Measurements from ENCODE around the gene CCDC90B.
"Not testable (repeated sequence)": the region's sequence is repeated elsewhere in the genome, so short reads cannot be mapped to it uniquely, and the experiment has no call there.

CCDC90B gene

DNA sequence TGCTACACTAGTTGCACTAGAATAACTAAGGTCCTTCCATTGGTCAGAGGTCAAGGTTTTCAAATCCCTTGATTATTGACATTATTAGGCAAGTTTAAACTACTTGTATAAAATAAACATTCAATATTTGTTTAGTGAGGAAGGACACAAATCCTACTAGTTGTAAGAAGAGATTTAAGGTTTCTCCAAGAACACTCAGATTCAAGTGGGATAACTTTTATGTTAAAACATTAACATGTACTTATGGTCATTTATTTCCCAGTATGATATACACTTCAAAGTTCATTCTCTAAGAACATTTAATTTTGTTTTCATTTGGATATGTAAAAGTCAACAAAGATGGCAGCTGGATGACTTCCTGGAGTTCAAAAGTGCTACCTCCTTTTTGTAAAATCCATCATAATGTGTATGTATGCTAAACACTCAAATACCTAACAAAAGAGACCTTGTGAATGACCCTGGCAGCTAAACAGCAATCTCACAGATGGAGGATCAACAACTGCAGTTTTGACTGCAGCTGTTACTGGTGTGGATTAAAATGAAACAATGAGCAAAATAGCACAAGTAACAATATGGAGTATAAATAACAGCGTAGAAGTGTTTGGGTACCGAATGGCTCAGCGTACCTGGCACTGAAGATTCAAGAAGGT lies 1.5 kb downstream of the CCDC90B start:
- H3K9ac ChIP-seq (ENCODE audit: low read depth, low read length) = peak overlapping the region; percentile 97; the same call in 1 of the 2 replicates
- peaks cover 11% of the 10 kb centered on the region for H3K4me1 ChIP-seq (ENCODE audit: insufficient read depth, low read length)
- peak overlapping the region; percentile 99 for H3K4me3 ChIP-seq (ENCODE audit: low read length)
- no peaks in the 10 kb centered on the region for H3K27me3 ChIP-seq (ENCODE audit: insufficient read depth, low read length)
- no peak overlapping the region for H3K27ac ChIP-seq (ENCODE audit: low read length)
- H3K36me3 ChIP-seq (ENCODE audit: insufficient read depth, low read depth, low read length) = peaks cover 13% of the 10 kb centered on the region; the same call in 1 of the 2 replicates
- H3K9me3 ChIP-seq (ENCODE audit: insufficient read depth, low read depth, low read length) = no peaks in the 10 kb centered on the region

- no peaks in the 10 kb centered on the region for H3K9me3 ChIP-seq (ENCODE audit: insufficient read depth, low read depth, low read length)
- H3K4me1 ChIP-seq (ENCODE audit: insufficient read depth, low read length) = peaks cover 11% of the 10 kb centered on the region
- no peak overlapping the region for H3K27ac ChIP-seq (ENCODE audit: low read length)
- no peak overlapping the region; the same call in 1 of the 2 replicates for H3K4me3 ChIP-seq (ENCODE audit: low read length)
- H3K36me3 ChIP-seq (ENCODE audit: insufficient read depth, low read depth, low read length) = peaks cover 36% of the 10 kb centered on the region
- no peak overlapping the region for H3K9ac ChIP-seq (ENCODE audit: low read depth, low read length)
- H3K27me3 ChIP-seq (ENCODE audit: insufficient read depth, low read length) = no peaks in the 10 kb centered on the region
Observed at GRCh38 chr11:83282084-83282716, 4.0 kb downstream of the CCDC90B start.

DNA sequence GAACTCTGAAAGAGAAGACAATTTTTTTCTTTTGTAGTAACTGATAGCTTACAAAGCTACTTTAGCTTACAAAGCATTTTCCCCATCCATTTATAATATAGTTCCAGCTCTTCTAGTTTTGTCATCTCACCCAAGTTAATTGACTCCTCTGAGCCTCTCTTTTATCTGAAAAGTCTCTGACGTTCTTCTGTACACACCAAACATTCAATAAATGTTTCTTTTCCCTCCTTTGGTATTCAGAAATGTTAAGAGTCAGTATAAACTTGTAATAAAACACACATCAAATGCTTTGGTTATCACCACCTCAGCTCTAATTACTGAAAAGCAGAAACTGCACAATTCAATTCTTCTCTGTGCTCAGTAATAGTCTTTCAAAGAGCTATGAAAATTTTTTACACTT lies 5.9 kb downstream of the CCDC90B start:
- Histone ChIP-seq H3K36me3 (ENCODE audit: insufficient read depth, low read depth, low read length) (peaks cover 53% of the 10 kb centered on the region), H3K9me3 (ENCODE audit: insufficient read depth, low read depth, low read length) (no peaks in the 10 kb centered on the region), H3K27me3 (ENCODE audit: insufficient read depth, low read length) (no peaks in the 10 kb centered on the region), H3K27ac (ENCODE audit: low read length) (no peak overlapping the region), H3K4me1 (ENCODE audit: insufficient read depth, low read length) (peaks cover 9% of the 10 kb centered on the region), H3K4me3 (ENCODE audit: low read length) (no peak overlapping the region), H3K9ac (ENCODE audit: low read depth, low read length) (no peak overlapping the region)

- no peak overlapping the region for H3K9ac ChIP-seq (ENCODE audit: low read depth, low read length)
- no peaks in the 10 kb centered on the region for H3K9me3 ChIP-seq (ENCODE audit: insufficient read depth, low read depth, low read length)
- no peak overlapping the region for H3K27ac ChIP-seq (ENCODE audit: low read length)
- H3K36me3 ChIP-seq (ENCODE audit: insufficient read depth, low read depth, low read length) = peaks cover 71% of the 10 kb centered on the region
- no peaks in the 10 kb centered on the region for H3K27me3 ChIP-seq (ENCODE audit: insufficient read depth, low read length)
- H3K4me1 ChIP-seq (ENCODE audit: insufficient read depth, low read length) = peaks cover 3% of the 10 kb centered on the region; the same call in 1 of the 2 replicates
- no peak overlapping the region for H3K4me3 ChIP-seq (ENCODE audit: low read length)
Observed at GRCh38 chr11:83278351-83278750, 7.8 kb downstream of the CCDC90B start.

GRCh38 chr11:83275888-83276641 lies 10.1 kb downstream of the CCDC90B start:
- Histone ChIP-seq H3K36me3 (ENCODE audit: insufficient read depth, low read depth, low read length) (peaks cover 88% of the 10 kb centered on the region), H3K4me3 (ENCODE audit: low read length) (no peak overlapping the region), H3K9ac (ENCODE audit: low read depth, low read length) (no peak overlapping the region), H3K27ac (ENCODE audit: low read length) (no peak overlapping the region), H3K4me1 (ENCODE audit: insufficient read depth, low read length) (no peaks in the 10 kb centered on the region), H3K27me3 (ENCODE audit: insufficient read depth, low read length) (no peaks in the 10 kb centered on the region), H3K9me3 (ENCODE audit: insufficient read depth, low read depth, low read length) (no peaks in the 10 kb centered on the region)

DNA sequence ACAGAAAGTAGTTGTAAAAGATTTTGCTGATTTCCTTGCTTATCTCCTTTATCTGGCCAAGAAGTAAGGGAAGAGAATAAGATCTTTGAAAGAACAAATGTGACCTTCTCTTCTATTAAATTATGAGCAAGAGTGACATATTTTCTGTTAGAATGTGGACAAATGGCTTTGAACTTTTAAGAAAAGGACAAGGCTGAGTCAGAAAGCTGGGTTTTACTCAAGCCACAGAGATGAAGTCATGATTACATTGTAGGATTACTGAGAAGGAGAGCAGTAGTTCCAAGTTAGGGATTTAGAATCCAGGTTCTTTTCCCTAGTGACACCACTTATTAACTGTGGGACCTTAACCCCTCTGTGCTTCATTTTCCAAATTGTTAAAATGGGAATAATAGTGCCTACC lies 13.5 kb downstream of the CCDC90B start:
- Histone ChIP-seq H3K4me3 (ENCODE audit: low read length) (no peak overlapping the region), H3K27me3 (ENCODE audit: insufficient read depth, low read length) (no peaks in the 10 kb centered on the region), H3K27ac (ENCODE audit: low read length) (no peak overlapping the region), H3K9ac (ENCODE audit: low read depth, low read length) (no peak overlapping the region), H3K9me3 (ENCODE audit: insufficient read depth, low read depth, low read length) (no peaks in the 10 kb centered on the region), H3K36me3 (ENCODE audit: insufficient read depth, low read depth, low read length) (peaks cover 56% of the 10 kb centered on the region), H3K4me1 (ENCODE audit: insufficient read depth, low read length) (no peaks in the 10 kb centered on the region)

GRCh38 chr11:83271734-83272133 lies 14.4 kb downstream of the CCDC90B start:
- not testable (repeated sequence) for H3K4me1 ChIP-seq (ENCODE audit: insufficient read depth, low read length); H3K9ac ChIP-seq (ENCODE audit: low read depth, low read length); H3K4me3 ChIP-seq (ENCODE audit: low read length); H3K9me3 ChIP-seq (ENCODE audit: insufficient read depth, low read depth, low read length); H3K27me3 ChIP-seq (ENCODE audit: insufficient read depth, low read length); H3K27ac ChIP-seq (ENCODE audit: low read length)
- peaks cover 47% of the 10 kb centered on the region for H3K36me3 ChIP-seq (ENCODE audit: insufficient read depth, low read depth, low read length)

DNA sequence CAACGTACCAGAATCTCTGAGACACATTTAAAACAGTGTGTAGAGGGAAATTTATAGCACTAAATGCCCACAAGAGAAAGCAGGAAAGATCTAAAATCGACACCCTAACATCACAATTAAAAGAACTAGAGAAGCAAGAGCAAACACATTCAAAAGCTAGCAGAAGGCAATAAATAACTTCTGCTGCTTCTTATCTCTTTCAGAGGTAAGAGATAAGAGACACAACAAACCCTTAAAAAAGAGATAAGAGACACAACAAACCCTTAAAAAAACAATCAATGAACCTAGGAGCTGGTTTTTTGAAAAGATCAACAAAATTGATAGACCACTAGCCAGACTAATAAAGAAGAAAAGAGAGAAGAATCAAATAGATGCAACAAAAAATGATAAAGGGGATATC lies 17.1 kb downstream of the CCDC90B start:
- not testable (repeated sequence) for H3K9ac ChIP-seq (ENCODE audit: low read depth, low read length); H3K9me3 ChIP-seq (ENCODE audit: insufficient read depth, low read depth, low read length); H3K4me1 ChIP-seq (ENCODE audit: insufficient read depth, low read length); H3K27me3 ChIP-seq (ENCODE audit: insufficient read depth, low read length); H3K27ac ChIP-seq (ENCODE audit: low read length); H3K4me3 ChIP-seq (ENCODE audit: low read length)
- peaks cover 38% of the 10 kb centered on the region for H3K36me3 ChIP-seq (ENCODE audit: insufficient read depth, low read depth, low read length)

DNA sequence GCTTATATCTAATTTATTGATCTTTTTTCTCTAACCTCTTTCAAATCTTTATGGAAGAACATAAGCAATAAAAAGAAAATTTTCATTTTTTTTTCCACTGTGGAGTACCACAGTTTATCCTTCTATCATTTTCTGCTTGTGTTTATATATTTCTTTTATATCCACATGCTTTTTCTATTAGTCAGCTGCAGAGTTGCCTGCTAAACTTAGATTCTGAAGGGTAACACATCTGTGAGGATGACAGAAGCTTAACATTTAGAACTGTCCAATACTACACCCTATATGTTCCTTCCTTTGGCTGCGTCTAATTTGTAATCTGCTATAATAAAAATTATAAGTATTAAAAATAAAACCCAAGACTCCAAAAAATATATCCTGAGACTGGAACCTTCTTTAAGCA lies 20.8 kb downstream of the CCDC90B start:
- H3K4me1 ChIP-seq (ENCODE audit: insufficient read depth, low read length) = no peaks in the 10 kb centered on the region
- no peak overlapping the region for H3K27ac ChIP-seq (ENCODE audit: low read length)
- no peaks in the 10 kb centered on the region for H3K27me3 ChIP-seq (ENCODE audit: insufficient read depth, low read length)
- peaks cover 43% of the 10 kb centered on the region for H3K36me3 ChIP-seq (ENCODE audit: insufficient read depth, low read depth, low read length)
- no peaks in the 10 kb centered on the region for H3K9me3 ChIP-seq (ENCODE audit: insufficient read depth, low read depth, low read length)
- H3K9ac ChIP-seq (ENCODE audit: low read depth, low read length) = no peak overlapping the region
- no peak overlapping the region for H3K4me3 ChIP-seq (ENCODE audit: low read length)

DNA sequence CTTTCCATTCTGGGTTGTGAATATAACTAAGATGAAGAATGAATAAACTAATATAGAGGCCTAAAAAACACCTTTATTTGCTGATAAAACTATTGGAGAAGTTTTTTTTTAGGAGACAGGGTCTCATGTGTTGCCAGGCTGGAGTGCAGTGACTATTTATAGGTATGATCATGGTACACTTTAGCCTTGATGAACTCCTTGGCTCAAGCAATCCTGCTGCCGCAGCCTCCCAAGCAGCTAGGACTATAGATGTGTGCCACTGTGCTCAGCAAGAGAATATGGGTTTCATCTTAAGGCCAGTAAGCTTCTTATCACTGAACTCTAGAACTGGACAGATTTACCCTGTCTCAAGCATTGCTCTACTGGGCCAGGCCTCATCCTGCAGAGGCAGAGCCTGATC lies 26.6 kb downstream of the CCDC90B start:
- H3K27me3 ChIP-seq (ENCODE audit: insufficient read depth, low read length) = no peaks in the 10 kb centered on the region
- peaks cover 35% of the 10 kb centered on the region for H3K36me3 ChIP-seq (ENCODE audit: insufficient read depth, low read depth, low read length)
- H3K9ac ChIP-seq (ENCODE audit: low read depth, low read length) = no peak overlapping the region
- H3K4me1 ChIP-seq (ENCODE audit: insufficient read depth, low read length) = no peaks in the 10 kb centered on the region
- no peaks in the 10 kb centered on the region for H3K9me3 ChIP-seq (ENCODE audit: insufficient read depth, low read depth, low read length)
- H3K27ac ChIP-seq (ENCODE audit: low read length) = no peak overlapping the region
- no peak overlapping the region for H3K4me3 ChIP-seq (ENCODE audit: low read length)

- H3K36me3 ChIP-seq (ENCODE audit: insufficient read depth, low read depth, low read length) = peaks cover 22% of the 10 kb centered on the region
Observed at GRCh38 chr11:83257761-83258168, 28.4 kb downstream of the CCDC90B start.

More at GRCh38 chr11:83257761-83258168, 28.4 kb downstream of the CCDC90B start:
- no peak overlapping the region for H3K27ac ChIP-seq (ENCODE audit: low read length)
- H3K27me3 ChIP-seq (ENCODE audit: insufficient read depth, low read length) = no peaks in the 10 kb centered on the region
- H3K9me3 ChIP-seq (ENCODE audit: insufficient read depth, low read depth, low read length) = no peaks in the 10 kb centered on the region
- H3K9ac ChIP-seq (ENCODE audit: low read depth, low read length) = no peak overlapping the region
- H3K4me1 ChIP-seq (ENCODE audit: insufficient read depth, low read length) = no peaks in the 10 kb centered on the region
- H3K4me3 ChIP-seq (ENCODE audit: low read length) = no peak overlapping the region

All from iPS-20b (cell line).